Measurements from ENCODE around the gene PCDH9. TPM values are rescaled to one million over a fixed set of nuclear protein-coding genes. Genes with fewer than 3 reads are reported as not detected.

The PCDH9 gene
- total and polyA plus RNA-seq, 5 donors: 5.1 to 30.0 (median 27.8) TPM

DNA sequence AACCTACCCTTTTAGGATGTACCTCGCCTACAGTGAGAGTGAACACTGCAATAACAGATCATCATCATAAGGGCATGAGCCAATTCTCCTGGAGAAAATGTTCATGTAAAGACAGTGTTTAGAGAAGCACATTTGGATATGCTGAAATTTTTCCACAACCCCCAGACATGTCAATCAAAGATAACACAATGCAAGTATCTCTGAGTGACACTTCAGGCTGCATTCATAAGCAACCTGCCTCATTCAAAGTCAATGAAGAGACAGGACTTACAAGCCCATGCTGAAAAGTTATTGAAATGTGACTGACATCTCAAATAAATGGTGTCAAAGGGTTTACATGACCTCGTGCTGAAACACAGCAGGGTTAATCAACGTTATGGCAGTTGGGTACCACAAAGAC is 102.0 kb downstream of the PCDH9 start:
- intact Hi-C loops (cut with DNase I): no loop called here
- DNase-seq: no peak
- no peak overlapping the region for H3K4me3 ChIP-seq (ENCODE audit: low read length)
- no peak for ATAC-seq
- 71% methylated on average over 3 of the region's 3 CpGs for WGBS
- H3K4me1 ChIP-seq (ENCODE audit: control insufficient read depth, insufficient read depth, low read length): no peaks in the 10 kb centered on the region
- H3K27ac ChIP-seq (ENCODE audit: low read length): no peak overlapping the region
- no peaks in the 10 kb centered on the region for H3K27me3 ChIP-seq (ENCODE audit: control insufficient read depth, insufficient read depth)
- H3K9me3 ChIP-seq (ENCODE audit: control insufficient read depth, low read length): no peaks in the 10 kb centered on the region

DNA sequence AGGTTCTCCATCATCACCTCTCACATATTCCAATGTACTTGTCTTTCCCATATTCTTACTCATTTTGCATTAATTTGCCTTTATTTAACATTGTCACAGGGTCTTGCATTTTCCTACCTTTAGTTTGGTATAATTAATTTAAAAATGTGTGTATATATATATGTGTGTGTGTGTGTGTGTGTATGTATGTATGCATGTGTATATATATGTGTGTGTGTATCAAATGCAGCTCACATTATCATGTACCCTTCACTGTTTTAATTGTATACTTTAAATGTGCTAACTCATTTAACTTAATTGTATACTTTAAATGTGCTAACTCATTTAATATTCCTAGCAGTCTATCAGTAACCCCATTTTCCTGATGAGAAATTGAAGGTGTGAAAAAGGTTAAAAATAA is 104.5 kb downstream of the PCDH9 start:
- intact Hi-C loops (cut with DNase I): no loop called here
- no peak overlapping the region for H3K27ac ChIP-seq (ENCODE audit: low read length)
- no peak overlapping the region for H3K4me3 ChIP-seq (ENCODE audit: low read length)
- H3K9me3 ChIP-seq (ENCODE audit: control insufficient read depth, low read length): no peaks in the 10 kb centered on the region
- DNase-seq: no peak
- no peaks in the 10 kb centered on the region for H3K4me1 ChIP-seq (ENCODE audit: control insufficient read depth, insufficient read depth, low read length)
- no peak for ATAC-seq
- no peaks in the 10 kb centered on the region for H3K27me3 ChIP-seq (ENCODE audit: control insufficient read depth, insufficient read depth)

DNA sequence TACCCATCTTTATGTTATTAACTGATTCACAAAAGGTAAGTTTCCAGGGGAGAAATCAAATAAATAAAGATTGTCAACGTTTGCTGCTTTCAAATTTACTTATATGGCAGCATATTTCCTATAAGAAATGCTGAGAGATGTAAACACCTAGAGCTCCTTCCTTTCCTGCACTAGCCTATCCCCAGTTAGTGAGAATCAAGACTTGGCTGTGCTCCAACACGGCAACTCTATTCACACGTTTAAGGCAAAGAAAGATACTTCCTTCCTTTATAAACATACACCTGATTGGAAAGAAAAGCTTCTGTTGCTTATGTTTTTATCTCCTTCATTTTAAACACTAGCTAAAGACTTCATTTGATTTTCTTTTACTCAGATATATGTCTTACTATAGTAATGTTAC is 107.0 kb downstream of the PCDH9 start:
- intact Hi-C loops (cut with DNase I): no loop called here
- Histone ChIP-seq H3K27me3 (ENCODE audit: control insufficient read depth, insufficient read depth) (no peaks in the 10 kb centered on the region), H3K4me3 (ENCODE audit: low read length) (no peak overlapping the region), H3K4me1 (ENCODE audit: control insufficient read depth, insufficient read depth, low read length) (no peaks in the 10 kb centered on the region), H3K9me3 (ENCODE audit: control insufficient read depth, low read length) (no peaks in the 10 kb centered on the region), H3K27ac (ENCODE audit: low read length) (no peak overlapping the region)
- 22% methylated on average over 3 of the region's 3 CpGs for WGBS
- DNase-seq (no peak), ATAC-seq (no peak)

DNA sequence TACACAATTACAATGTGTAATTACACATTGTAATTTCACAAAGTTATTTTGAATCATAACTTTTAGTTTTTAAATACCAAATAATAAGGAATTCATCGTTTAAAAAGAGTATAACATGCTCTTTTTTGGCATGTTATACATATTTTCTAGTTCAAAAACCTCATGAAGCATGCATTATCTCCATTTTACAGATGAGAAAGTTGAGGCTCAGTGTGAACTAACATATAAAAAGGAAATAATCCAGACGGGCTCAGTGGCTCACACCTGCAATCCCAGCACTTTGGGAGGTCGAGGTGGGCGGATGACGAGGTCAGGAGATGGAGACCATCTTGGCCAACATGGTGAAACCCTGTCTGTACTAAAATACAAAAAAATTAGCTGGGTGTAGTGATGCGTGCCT is 107.9 kb downstream of the PCDH9 start:
- DNase-seq (no peak), ATAC-seq (no peak)
- Histone ChIP-seq H3K4me3 (ENCODE audit: low read length) (no peak overlapping the region), H3K27ac (ENCODE audit: low read length) (no peak overlapping the region), H3K27me3 (ENCODE audit: control insufficient read depth, insufficient read depth) (no peaks in the 10 kb centered on the region), H3K4me1 (ENCODE audit: control insufficient read depth, insufficient read depth, low read length) (no peaks in the 10 kb centered on the region), H3K9me3 (ENCODE audit: control insufficient read depth, low read length) (no peaks in the 10 kb centered on the region)
- 80% methylated on average over 6 of the region's 6 CpGs for WGBS
- intact Hi-C loops (cut with DNase I): no loop called here

DNA sequence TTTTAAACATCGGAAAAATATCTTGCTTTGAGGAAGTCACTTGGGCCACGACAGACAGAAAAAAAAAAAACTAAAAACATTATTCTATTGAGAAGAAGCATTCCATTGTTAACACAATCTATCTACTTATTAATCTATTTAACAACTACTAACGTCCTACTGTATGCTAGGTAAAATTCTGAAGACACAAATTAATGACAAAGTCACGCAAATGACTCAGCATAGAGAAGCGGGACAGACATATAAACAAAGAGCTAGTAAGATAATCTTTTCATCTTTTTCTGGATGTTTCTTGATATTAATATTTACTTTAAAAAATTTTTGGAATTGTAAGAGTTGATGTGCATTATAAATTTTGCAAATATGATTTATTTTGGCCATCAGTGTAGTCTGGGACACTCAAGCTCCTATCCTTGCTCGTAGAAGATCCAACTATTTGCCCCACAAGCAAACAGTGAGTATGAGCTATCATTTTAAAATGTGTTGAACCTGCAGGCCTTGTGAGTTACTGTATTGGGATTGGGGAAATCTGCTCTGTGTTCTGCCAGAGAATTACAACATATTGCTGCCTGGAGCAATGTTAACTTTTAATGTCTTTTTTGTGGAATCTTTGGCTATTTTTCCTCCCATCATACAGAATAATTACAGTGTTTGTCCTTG is 109.1 kb downstream of the PCDH9 start:
- intact Hi-C loops (cut with DNase I): no loop called here
- Histone ChIP-seq H3K4me3 (ENCODE audit: low read length) (no peak overlapping the region), H3K27me3 (ENCODE audit: control insufficient read depth, insufficient read depth) (no peaks in the 10 kb centered on the region), H3K4me1 (ENCODE audit: control insufficient read depth, insufficient read depth, low read length) (no peaks in the 10 kb centered on the region), H3K9me3 (ENCODE audit: control insufficient read depth, low read length) (no peaks in the 10 kb centered on the region), H3K27ac (ENCODE audit: low read length) (no peak overlapping the region)
- 82% methylated on average over 6 of the region's 6 CpGs for WGBS
- ATAC-seq: no peak
- no peak for DNase-seq

DNA sequence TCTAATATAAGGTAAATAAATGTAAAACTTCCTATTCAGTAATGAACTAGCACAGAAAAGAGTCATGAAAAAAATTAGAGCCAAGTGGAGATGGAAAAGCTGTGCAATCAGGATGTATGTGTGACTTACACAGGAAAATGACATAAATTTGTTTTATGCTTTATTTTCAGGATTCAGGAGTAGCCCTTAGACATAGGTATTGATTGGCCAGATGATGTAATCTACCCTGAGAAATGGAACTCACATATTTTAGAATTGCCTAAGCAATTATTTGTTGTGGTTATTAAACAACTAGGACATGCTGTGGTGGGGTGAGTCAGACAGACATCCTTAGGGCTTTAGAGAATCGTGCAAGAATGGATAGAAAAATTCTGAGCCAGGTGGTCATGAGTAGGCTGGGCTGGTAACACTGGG is 110.6 kb downstream of the PCDH9 start:
- Histone ChIP-seq H3K27ac (ENCODE audit: low read length) (no peak overlapping the region), H3K4me1 (ENCODE audit: control insufficient read depth, insufficient read depth, low read length) (no peaks in the 10 kb centered on the region), H3K27me3 (ENCODE audit: control insufficient read depth, insufficient read depth) (no peaks in the 10 kb centered on the region), H3K4me3 (ENCODE audit: low read length) (no peak overlapping the region), H3K9me3 (ENCODE audit: control insufficient read depth, low read length) (no peaks in the 10 kb centered on the region)
- no peak for DNase-seq
- WGBS: 52% methylated on average over 1 of the region's 1 CpG
- ATAC-seq: no peak
- intact Hi-C loops (cut with DNase I): no loop called here

DNA sequence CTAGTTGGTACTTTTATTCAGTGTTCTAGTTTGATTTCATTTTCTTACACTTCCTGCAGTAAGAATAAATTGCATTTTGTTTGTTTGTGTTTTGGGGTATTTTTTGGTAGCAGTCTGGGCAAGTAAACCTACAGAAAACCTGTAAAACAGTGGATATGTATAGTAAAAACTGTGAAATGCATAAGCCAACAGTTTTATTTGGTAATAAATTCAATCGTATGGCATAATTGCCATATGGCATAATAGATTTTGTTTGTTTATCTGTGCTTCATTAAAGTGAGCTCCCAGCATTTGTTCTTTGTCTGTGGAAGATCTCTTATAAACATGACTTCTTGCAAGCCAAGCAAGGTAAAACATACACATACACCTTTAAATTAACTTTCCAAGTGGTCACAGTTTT is 111.9 kb downstream of the PCDH9 start:
- Histone ChIP-seq H3K27me3 (ENCODE audit: control insufficient read depth, insufficient read depth) (no peaks in the 10 kb centered on the region), H3K4me3 (ENCODE audit: low read length) (no peak overlapping the region), H3K27ac (ENCODE audit: low read length) (no peak overlapping the region), H3K4me1 (ENCODE audit: control insufficient read depth, insufficient read depth, low read length) (no peaks in the 10 kb centered on the region), H3K9me3 (ENCODE audit: control insufficient read depth, low read length) (no peaks in the 10 kb centered on the region)
- WGBS: 92% methylated on average over 1 of the region's 1 CpG
- intact Hi-C loops (cut with DNase I): no loop called here
- DNase-seq: no peak
- ATAC-seq: no peak

DNA sequence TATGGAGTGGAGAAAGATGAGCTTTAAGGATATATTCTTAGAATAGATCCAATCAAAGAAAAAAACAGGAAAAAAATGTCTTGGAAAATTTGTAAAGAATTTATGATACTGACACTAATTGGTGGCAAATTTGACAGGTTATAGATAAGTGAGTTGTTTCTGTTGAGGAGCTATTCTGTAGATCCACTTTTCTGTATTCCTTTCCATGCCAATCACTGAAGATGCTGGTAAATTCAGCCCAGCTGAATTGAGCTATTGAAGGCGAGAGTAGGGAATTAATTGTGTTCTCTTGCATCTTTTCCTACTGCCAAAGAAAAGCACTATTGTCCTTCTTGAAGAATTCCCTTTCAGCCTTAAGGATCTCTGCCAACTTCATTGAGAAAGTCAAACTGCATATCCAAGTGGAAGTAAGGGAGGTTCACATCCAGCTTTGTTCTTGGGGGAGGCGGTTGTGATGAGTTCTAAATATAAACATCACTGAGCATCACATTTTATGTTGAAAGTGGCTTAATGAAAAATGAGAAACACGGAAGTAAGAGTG is 113.1 kb downstream of the PCDH9 start:
- Histone ChIP-seq H3K4me1 (ENCODE audit: control insufficient read depth, insufficient read depth, low read length) (no peaks in the 10 kb centered on the region), H3K9me3 (ENCODE audit: control insufficient read depth, low read length) (no peaks in the 10 kb centered on the region), H3K27me3 (ENCODE audit: control insufficient read depth, insufficient read depth) (no peaks in the 10 kb centered on the region), H3K27ac (ENCODE audit: low read length) (no peak overlapping the region), H3K4me3 (ENCODE audit: low read length) (no peak overlapping the region)
- DNase-seq: no peak
- intact Hi-C loops (cut with DNase I): no loop called here
- 45% methylated on average over 3 of the region's 3 CpGs for WGBS
- no peak for ATAC-seq

DNA sequence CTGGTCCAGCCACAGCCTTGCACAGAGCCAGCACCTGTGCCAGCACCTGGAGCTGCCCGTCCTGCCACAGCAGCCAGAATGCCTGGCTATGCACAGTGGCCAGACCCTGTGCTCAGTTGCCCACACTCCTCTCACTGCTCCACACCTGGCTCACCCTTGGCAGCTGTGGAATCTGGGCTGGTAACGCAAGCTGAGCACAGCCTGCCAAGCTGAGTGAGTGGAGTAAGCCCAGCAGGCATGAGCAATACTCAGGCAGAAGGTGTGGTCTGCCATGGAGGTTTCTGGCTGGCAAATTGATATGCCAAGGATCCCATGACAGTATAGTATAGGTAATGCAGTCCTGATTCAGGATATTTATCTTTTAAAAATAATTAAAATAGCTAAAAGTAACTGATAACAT is 122.2 kb downstream of the PCDH9 start:
- DNase-seq (peak in 1 of 3 donors; percentile 10), ATAC-seq (peak in 1 of 2 donors; percentile 19)
- intact Hi-C loops (cut with DNase I): no loop called here
- Histone ChIP-seq H3K4me3 (ENCODE audit: low read length) (no peak overlapping the region), H3K4me1 (ENCODE audit: control insufficient read depth, insufficient read depth, low read length) (no peaks in the 10 kb centered on the region), H3K27me3 (ENCODE audit: control insufficient read depth, insufficient read depth) (no peaks in the 10 kb centered on the region), H3K27ac (ENCODE audit: low read length) (no peak overlapping the region), H3K9me3 (ENCODE audit: control insufficient read depth, low read length) (no peaks in the 10 kb centered on the region)
- WGBS: 95% methylated on average over 2 of the region's 2 CpGs

DNA sequence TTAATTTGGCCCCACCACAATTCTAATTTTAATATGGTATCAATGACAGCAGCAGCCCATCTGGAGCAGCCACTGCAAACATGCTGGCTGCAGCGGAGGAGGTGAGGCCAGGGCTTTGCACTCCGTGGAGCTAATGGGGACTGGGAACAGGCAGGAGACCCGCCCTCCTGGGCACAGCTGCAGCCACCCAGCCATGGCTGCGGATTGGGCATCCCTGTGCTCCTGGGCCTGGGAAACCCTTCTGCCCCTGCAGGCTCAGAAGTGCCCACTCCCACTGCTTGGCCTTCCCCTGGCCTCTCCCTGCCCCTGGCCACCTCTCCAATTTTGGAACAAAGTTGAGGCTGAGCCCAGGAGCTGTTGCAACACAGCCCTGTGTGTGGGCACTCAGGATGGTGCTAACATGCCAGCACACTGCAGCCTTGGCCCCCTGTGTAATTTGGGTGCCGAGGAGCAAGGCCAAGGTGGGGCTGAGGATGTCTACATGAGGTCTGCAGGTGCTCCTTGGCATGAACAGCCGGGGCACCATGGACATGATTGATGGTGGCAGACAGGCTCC is 123.6 kb downstream of the PCDH9 start:
- intact Hi-C loops (cut with DNase I): no loop called here
- no peak overlapping the region for H3K4me3 ChIP-seq (ENCODE audit: low read length)
- peak in 1 of 2 donors; percentile 33 for ATAC-seq
- peak in 2 of 3 donors; percentile 42 to 48 for DNase-seq
- no peaks in the 10 kb centered on the region for H3K4me1 ChIP-seq (ENCODE audit: control insufficient read depth, insufficient read depth, low read length)
- H3K9me3 ChIP-seq (ENCODE audit: control insufficient read depth, low read length): no peaks in the 10 kb centered on the region
- no peaks in the 10 kb centered on the region for H3K27me3 ChIP-seq (ENCODE audit: control insufficient read depth, insufficient read depth)
- no peak overlapping the region for H3K27ac ChIP-seq (ENCODE audit: low read length)
- WGBS: 93% methylated on average over 6 of the region's 6 CpGs

DNA sequence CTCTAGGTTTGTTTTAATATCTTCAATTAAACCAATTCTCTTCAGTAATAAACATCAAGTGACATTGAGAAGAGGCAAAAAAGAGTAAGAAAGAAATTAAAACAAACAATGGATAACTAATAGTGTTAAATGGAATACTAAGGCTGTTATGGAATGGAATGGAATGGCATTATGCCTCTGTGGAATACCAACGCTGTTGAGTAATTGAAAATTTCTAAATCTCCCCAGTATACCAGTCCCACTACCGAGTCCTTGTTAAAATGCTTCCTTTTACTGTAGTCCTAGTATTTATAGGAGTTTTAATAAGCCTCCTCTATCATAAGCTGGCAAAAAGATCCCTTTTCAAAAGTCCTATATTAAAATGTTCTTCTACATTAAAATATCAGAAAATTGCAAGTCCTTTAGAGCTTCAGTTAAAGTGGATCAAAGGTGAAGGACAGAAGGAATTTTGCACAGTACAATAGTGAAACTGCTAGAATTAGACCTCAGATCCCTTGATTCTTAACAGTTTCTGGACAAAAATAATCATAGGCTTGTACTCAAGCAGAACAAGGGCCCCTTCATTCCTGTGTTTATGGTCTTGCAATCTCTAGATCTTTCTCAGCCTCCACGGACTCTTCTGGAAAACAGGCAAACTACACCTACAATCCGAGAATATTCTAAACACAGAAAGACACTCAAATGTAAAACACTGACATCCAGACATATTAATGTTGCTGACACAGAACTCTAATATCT is 128.2 kb downstream of the PCDH9 start:
- intact Hi-C loops (cut with DNase I): no loop called here
- Histone ChIP-seq H3K27me3 (ENCODE audit: control insufficient read depth, insufficient read depth) (no peaks in the 10 kb centered on the region), H3K9me3 (ENCODE audit: control insufficient read depth, low read length) (no peaks in the 10 kb centered on the region), H3K27ac (ENCODE audit: low read length) (no peak overlapping the region), H3K4me3 (ENCODE audit: low read length) (peak overlapping the region; percentile 28), H3K4me1 (ENCODE audit: control insufficient read depth, insufficient read depth, low read length) (no peaks in the 10 kb centered on the region)
- no peak for ATAC-seq
- no peak for DNase-seq
- WGBS: 62% methylated on average over 4 of the region's 4 CpGs
